Measurements from ENCODE around the gene NTF3.

DNA sequence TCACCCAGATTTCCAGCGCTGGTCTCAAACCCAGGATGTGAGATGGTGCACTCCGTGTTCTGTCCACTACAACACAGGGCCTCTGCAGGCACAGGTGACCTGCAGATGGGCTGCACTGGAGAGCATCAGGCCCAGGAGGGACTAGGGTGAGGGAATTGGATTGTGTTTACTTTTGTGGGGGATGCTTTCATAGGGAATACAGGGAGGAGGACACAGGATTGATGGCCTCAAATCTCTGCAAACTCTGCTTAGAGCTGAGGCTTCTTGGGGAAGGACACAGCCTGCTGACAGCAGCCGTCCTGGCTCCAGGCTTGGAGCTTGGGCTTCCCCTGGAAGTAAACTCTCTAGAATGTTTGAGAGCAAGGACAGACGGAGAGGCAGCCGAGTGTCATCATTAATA lies 57.1 kb downstream of the NTF3 start:
- TF ChIP-seq, protein P1, sequence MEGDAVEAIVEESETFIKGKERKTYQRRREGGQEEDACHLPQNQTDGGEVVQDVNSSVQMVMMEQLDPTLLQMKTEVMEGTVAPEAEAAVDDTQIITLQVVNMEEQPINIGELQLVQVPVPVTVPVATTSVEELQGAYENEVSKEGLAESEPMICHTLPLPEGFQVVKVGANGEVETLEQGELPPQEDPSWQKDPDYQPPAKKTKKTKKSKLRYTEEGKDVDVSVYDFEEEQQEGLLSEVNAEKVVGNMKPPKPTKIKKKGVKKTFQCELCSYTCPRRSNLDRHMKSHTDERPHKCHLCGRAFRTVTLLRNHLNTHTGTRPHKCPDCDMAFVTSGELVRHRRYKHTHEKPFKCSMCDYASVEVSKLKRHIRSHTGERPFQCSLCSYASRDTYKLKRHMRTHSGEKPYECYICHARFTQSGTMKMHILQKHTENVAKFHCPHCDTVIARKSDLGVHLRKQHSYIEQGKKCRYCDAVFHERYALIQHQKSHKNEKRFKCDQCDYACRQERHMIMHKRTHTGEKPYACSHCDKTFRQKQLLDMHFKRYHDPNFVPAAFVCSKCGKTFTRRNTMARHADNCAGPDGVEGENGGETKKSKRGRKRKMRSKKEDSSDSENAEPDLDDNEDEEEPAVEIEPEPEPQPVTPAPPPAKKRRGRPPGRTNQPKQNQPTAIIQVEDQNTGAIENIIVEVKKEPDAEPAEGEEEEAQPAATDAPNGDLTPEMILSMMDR (conservative IDR thresholded peaks at IDR 0.05; ENCODE audit: low read length): no peak
- TF ChIP-seq EZH2phosphoT487 (IDR thresholded peaks at IDR 0.05; ENCODE audit: borderline replicate concordance): no peak

Measured in Loucy (cell line).